NCI-H345 treated with DMSO at 0.1 percent for 48 hours (cell line): ENCODE measurements around the gene PCP4L1.
A peak's percentile ranks its signal among the peaks of the same experiment; 100 is the strongest.
"Not testable (repeated sequence)": the region's sequence is repeated elsewhere in the genome, so short reads cannot be mapped to it uniquely, and the experiment has no call there.

Experiments
- DNase-seq: peaks from one replicate; lab custom pipeline; 2025; ENCODE audit not compliant: unreplicated experiment; lab: John Stamatoyannopoulos, UW

PCP4L1 gene

DNA sequence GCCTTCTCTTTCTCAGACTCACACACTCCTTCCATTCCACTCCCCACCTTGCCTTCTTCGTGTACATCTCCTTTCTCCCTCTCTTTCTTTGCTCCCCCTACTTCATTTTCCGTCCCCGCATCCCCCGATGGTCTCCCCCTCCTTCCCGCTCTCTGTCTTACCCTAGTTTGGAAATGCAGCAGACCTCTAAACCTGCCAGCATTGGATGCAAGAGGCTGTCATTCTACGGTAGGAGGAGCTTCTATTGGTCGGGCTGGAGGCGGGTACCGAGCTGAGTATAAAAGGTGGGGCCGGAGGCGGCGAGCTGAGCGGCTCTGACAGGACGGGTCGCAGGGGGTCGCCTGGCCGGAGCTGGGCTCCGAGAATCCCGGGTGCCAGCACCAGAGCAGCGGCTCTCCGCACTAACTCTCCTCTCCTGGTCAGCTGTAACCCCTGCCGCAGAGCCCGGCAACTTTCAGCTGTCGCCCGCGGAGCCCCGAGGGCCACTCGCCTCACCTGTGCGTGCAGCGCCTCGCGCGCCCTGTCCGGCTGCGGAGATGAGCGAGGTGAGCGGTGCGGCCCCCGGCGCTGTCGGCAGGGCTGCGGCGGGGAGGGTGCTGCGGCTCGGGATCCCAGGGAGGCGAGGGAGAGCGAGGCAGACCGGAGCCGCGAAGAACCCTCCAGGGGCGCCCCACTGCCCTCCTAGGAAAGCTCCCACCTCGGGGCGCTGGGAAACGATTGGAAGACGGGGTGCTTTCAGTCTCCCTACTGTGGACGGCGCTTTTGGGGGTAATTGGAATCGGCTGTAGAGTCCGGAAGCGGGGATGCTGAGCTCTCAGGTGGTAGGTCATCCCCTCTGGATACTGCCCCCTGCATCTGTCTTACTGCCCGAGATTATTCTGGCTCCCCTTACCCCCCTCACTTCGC is at the start of gene PCP4L1:
Gene PCP4L1 (plus strand): TSS at position 307 of the 906 bp plus-strand sequence. CDS start 230 bp downstream, at position 537.
- peak; percentile 17 for DNase-seq

DNA sequence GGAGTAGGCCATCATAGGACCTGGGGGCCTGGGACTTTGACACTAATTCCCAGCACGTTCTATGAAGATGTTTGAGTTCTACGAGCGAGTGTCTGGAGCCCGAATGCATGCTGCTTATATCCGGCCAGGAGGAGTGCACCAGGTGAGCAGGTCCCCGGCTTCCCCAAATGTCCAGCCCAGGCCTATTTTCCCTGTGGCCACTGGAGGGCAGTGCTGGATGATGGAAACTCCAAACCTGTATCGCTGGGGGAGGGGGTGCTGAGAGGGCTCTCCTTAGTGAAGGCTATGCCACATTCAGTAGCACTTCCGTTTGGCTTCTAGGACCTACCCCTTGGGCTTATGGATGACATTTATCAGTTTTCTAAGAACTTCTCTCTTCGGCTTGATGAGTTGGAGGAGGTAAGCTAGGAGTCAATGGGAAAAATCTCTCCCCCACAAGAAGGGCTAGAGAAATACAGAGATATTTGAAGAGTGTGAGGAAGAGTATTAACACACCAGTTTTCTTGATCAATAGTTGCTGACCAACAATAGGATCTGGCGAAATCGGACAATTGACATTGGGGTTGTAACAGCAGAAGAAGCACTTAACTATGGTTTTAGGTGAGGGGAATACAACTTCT is 48.6 kb upstream of the PCP4L1 start:
- peak; percentile 41 for DNase-seq

DNA sequence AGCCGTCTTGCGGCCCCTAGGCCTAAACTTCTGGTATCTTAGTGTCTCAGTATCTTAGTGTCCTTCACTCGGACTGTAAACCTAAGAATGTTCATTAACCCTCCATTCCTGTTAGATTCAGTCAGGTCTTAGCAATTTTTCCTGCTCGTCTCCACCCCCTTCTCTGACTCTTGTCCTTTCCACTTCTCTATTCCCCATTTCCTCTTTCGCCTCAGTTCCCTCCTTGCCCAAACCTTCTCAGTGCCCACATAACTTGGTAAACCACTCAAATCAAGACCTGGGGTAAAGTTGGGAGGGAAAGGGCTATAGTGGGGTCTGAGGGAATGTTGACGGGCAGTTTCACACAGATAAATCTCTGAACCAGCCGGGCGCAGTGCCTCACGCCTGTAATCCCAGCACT is 44.2 kb upstream of the PCP4L1 start:
- DNase-seq: no peak

DNA sequence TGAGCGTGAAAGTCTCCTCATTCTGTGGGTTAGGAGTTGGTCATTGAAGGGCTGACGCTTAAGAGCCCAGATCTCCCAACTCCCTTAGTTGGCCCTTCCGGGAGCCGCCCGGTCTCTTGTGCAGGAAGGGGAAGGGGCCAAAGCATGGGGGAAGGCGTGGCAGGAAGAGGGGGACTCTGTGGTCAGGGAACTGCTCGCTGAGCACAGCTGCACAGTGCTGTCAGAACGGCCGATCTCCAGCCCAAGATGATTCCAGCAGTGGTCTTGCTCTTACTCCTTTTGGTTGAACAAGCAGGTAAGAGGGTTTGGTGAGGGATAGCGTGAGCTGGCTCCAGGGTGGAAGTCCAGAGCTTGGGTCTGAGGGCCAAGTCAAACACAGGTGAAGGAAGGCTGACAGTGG is 43.5 kb upstream of the PCP4L1 start, which contains the start of gene FCER1G:
Gene FCER1G (plus strand): TSS at position 220 of the 400 bp plus-strand sequence. CDS start 27 bp downstream, at position 247.
- DNase-seq: no peak

DNA sequence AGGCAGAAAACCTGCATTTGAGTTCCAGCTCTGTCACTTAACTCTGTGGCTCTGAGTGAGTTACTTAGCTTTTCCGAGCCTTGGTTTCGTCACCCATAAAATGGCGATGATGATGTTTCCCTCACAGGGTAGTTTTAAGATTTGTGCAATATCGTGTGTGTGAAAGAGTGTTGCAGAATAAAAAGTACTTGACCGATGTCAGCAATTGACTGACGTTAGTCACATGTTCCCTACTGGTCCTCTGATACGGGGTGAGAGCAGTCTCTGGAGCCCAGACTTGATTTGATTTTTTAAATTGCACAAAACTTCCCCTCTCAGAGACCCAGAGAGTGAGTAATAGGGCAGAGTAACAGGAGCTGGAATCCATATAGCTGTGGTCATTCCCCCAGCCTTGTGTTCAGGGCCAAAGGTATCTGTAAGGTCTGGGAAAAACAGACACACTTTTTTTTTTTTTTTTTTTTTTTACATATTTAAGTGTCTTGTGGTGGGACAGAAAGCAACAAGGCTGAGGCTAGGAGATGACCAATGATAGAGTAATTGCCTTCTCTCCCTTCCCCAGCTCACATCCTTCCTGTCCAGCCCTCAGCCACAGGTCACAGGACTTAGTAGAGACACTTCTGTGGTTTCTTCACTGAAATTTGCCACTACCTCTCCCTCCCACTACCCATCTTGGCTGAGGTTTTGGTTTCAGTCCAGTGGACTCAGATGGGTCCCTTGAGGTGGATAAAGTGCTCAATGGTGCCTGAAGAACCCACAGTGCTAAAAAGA is 41.4 kb upstream of the PCP4L1 start:
- no peak for DNase-seq

DNA sequence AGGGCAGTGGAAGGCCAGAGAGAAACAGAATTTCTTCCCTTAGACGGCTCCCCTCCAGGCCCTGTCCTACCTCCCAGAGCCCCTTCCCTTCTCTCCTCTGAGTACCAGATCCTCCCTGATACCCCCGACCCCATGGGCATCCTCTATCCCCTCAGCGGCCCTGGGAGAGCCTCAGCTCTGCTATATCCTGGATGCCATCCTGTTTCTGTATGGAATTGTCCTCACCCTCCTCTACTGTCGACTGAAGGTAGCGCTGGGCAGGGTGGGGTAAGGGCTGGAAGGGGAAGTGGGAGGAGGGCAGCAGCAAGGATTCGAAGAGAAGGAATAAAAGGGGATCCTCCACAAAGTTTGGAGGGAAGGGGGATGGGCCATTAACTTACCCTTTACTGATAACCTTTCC is 40.7 kb upstream of the PCP4L1 start:
- DNase-seq: no peak

DNA sequence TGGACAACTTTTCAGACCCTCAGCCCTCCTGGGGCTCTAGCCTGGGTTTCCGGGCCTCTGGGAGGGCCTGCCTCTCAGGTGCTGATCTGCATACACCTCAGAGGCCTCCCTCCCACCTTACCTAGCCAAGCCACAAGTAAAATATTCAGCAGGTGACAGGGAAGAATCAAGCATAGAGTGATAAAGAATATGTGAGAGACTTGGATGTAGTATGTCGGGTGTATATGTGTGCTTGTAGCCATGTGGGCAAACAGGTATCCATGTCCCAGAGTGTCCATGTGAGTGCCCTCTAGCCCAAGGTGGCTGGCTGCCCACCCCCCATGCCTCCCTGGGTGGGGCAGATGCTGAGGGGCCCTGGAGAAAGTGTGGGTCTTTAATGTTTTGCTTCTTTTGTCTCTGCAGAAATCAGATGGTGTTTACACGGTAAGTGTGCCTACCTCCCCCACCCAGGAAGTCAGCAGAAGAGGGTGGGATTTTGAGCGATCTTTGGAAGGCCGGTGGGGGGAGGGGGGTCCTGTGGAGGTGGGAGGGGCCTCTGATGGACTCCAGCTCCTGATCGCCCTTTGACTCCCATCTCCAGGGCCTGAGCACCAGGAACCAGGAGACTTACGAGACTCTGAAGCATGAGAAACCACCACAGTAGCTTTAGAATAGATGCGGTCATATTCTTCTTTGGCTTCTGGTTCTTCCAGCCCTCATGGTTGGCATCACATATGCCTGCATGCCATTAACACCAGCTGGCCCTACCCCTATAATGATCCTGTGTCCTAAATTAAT is 40.1 kb upstream of the PCP4L1 start:
- no peak for DNase-seq

DNA sequence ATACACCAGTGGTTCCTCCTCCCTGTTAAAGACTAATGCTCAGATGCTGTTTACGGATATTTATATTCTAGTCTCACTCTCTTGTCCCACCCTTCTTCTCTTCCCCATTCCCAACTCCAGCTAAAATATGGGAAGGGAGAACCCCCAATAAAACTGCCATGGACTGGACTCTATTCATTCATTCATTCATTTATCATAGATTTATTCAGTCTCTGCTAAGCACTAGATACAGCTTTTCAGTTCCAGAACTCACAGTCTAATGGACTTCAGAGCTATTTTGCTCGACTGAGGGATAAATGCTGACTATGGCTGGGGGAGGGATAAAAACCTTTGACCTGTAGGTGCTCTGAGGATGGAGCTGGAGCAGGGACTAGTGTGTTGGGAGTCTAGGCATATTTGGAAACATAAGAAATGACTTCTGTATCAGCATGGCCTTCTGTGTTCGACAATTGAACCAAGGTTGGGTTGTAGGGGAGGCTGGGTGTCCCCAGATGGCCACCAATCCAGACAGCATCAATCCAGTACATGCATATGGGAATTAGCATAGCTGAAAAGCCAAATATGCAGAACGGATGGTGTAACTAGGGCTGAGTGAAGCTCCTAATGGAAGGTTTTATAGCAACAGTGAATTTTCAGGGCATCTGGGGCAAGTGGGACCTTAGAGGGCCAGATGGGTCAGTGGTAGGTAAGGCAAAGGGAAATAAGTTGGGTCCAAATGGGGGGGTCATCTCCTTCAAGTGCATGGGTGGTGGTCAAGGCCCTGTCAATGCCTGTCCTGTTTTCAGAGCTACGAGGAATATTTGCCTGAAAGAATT is 39.3 kb upstream of the PCP4L1 start:
- DNase-seq: no peak

DNA sequence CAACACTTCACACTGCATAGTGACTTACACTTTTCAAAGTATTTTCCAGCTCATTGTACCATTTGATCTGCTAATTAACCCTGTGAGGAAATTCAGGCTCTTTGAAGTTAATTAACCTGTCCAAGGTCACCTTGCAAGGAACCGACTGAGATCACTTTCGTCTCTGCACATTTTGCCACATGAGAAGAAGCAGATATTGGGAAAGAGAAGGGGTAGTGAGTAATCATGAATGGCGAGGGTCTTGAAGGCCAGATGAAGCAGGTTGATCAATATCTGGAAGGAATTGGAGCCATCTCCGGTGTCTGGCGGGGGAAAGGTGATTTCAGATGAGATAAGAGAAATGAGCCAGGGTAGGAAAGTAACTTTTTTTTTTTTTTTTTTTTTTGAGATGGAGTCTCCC is 38.5 kb upstream of the PCP4L1 start:
- no peak for DNase-seq

DNA sequence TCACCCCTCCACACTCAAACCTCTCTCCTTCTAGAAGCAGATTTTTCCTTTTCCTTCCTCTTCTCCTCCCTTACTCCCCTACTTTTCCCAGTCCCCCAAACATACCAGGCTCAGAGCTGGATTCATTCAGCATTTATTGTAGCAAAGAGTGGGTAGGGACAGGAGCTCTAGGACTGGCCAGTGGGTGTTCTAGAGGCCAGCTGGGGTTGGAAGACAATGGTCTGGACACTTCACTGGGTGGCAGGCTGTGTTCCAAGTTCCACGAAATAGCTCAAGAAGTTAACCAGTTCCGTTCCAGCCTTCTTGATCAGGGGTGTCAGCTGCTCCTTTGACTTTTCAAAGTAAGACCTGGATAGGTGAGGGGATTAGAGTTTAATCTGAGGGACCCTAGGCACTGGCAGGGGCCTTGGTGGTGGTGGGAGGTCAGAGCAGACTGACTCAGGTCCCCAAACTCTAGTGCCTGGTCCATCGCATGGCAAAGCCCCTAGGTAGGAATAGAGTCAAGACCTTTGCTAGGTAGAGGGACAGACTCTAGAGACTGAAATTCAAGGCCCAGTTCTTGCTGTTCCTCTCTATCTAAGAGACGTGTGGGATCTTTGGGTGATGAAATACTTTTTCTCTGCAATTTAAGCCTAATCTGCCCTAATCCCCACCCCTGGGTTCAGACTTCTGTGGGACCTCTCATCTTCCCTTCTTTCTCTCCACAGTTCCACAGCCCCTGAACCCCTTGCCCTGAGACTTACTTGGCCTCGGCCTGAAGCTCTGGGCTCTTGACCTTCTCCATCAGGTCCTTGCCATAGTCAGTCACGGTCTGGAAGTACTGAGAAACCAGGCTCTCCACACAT is 36.1 kb upstream of the PCP4L1 start:
- no peak for DNase-seq

DNA sequence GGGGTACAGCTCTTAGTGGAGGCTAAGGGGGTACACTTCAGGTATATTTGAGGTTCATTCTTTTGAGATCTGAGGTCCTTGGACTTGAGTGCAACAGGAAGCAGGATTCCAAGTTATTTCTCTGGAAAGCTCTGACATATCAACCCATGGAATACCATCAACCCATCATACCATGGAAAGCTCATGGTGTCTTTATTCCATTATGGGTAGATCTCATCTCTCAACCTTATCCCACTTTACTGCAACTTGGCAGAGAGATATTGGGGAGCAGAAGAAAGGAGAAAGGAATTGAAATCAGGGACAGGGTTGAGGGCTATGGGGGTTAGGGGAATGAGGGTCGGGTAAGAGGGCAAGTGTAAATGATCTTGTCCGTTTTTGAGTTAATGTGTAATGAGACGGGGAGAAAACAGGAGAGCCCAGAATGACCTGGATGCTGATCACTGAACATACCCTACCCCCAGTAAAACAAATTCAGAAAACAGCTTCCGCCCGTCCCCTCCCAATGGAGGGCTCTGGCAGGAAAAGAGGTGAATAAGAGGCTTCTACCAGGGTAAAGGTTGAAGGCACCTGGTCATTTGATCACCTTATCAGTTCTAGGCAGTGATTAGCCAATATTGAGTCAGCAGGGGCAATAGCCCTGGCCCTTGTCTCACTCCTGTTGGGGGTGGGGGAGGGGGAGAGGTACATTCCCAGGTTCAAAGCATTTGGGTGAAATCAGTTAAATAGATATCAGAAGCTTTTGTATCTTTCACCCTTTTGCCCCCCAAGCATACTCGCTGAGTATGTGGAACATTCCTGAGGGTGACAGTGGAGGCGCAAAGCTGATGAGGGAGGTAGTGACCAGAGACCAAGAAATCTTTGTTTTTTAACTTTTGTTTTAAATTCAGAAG is 34.5 kb upstream of the PCP4L1 start:
- DNase-seq: no peak

DNA sequence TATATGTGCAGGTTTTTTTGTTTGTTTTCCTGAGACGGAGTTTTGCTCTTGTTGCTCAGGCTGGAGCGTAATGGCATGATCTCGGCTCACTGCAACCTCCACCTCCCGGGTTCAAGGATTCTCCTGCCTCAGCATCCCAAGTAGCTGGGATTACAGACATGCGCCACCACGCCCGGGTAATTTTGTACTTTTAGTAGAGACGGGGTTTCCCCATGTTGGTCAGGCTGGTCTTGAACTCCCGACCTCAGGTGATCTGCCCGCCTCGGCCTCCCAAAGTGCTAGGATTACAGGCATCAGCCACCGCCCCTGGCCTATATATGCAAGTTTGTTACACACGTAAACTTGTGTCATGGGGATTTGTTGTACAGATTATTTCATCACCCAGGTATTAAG is 33.9 kb upstream of the PCP4L1 start:
- not testable (repeated sequence) for DNase-seq

DNA sequence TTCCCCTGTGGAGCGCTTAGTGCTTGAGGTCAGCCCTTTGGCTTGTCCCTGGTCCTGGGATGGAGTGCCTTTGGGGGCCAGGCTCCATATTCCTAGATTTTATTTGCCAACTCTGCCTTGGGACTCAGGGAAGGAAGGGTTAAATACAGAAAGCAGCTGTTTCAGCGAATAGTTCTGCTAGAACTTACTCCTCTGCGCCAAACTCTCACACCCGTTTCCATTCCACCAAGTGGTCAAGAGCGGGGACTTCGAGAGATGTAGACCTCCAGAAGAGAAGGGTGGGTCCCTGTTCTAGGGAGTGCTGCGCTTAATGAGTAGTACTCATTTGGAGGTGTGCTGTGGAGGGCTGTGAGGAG is 33.4 kb upstream of the PCP4L1 start:
- no peak for DNase-seq

DNA sequence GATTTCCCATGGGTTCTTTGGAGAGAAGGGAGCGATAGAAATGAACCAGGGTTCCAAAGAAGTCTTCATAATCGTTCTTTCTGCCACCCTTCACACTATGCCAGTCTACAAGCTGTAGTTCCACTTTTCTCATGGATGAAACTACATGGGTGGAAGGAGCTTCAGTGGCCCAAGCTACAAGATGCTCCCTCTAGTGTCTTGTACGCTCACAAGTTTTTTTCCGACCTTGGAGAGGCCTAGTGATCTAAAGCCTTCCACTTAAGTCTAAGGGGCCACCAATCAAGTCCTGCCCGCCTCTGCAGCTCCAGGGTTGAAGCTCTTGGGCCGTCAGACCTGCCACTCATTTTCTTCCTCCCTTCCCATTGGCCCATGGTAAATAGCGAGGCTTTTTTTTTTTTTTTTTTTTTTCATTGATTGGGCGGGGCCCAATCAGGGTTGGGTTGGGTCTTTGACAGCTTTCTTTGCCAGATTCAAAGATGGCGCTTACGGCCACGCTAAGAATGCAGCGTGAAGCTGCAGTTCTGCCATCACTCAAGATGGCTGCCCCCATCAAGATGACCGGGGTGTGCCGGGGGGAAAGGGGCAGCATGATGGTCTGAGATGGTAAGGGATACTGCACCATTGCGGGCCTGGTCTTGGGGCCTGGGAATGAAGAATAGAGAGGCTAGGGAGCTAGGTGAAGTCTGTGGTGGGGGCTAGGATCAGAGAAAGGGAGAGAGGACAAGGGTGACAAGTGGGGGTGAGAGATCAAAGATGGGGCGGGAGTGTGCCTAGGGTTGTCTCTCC is 32.8 kb upstream of the PCP4L1 start, which contains the start of gene TOMM40L:
Gene TOMM40L (plus strand): TSS at position 527 of the 786 bp plus-strand sequence. CDS start 430 bp downstream, outside the sequence.
- peak; percentile 85 for DNase-seq

DNA sequence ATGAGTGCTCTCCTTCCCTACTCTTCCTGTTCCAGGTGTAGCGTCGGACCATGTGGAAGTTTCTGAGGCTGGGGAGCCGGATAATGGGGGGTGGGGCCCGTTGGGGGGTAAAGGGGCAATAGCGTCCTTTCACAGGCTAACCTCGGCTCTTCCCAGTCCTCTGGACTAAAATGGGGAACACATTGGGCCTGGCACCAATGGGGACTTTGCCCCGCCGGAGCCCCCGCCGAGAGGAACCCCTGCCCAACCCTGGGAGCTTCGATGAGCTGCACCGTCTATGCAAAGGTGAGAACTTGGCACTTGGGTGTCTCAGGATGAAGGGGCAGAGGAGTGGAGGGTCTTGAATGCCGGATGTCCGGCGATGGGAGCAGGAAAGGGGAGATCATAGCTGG is 32.2 kb upstream of the PCP4L1 start:
- no peak for DNase-seq

DNA sequence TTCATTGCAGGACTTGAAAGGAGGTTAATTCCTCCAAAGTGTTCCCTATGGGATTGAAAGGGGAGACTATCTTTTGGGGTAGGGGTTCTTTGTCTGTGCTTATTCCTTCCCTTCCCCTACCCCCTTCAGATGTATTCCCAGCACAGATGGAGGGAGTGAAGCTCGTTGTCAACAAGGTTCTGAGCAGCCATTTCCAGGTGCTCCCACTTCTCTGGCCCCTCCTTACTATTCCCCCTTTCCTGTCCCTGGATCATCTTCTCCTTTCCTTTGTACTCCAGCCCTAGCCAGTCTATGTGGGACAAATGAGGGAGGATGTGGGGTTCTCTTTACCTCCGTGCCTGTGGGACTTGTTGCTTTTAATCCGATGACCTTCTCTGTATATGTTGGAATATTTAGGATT is 31.8 kb upstream of the PCP4L1 start:
- no peak for DNase-seq

DNA sequence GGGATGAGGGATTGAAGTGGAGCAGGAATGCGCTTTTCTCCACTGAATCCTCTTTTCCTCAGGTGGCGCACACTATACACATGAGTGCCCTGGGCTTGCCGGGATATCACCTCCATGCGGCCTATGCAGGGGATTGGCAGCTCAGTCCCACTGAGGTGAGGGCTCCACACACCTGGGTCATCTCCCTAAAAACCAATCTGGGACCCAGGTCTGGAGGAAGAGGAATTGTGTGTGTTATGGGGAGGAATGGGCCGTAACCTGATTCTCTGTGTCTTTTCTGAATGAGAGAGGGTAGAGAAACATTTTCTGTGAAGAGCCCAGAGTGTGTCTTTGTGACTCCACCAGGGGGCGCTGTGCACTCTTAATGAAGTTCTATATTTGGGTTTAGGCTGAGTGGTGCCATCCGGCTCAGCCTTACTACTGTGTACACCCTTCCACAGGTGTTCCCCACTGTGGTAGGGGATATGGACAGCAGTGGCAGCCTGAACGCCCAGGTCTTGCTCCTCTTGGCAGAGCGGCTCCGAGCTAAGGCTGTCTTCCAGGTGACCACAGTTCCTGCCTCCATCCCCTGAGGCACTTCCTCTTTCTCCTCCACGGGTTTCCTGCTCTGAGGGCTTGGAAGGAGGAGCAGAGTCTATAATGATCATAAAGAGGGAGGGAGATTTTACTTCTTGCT is 31.2 kb upstream of the PCP4L1 start:
- DNase-seq: peak; percentile 80
